Activated T-cell treated with anti-CD3 and anti-CD28 coated beads for 48 hours (primary cell): ENCODE measurements around the gene TAGLN.

ENCODE experiments used
- DNase-seq: peaks from one replicate; pipeline ENCODE4 v3.0.0-alpha.2; 2020; ENCODE audit warnings: low read depth

TAGLN gene

GRCh38 chr11:117214404-117215110, 15.4 kb downstream of the TAGLN start:
- DNase-seq: no peak

GRCh38 chr11:117217141-117218084, 18.2 kb downstream of the TAGLN start:
- no peak for DNase-seq

- DNase-seq: no peak
Measured at GRCh38 chr11:117218133-117218915, 19.2 kb downstream of the TAGLN start.

- DNase-seq: no peak
Measured at GRCh38 chr11:117219001-117219400, 19.8 kb downstream of the TAGLN start.

- DNase-seq: no peak
Measured at GRCh38 chr11:117219455-117219854, 20.3 kb downstream of the TAGLN start.

- DNase-seq: no peak
Measured at GRCh38 chr11:117219995-117220394, 20.8 kb downstream of the TAGLN start.

GRCh38 chr11:117220568-117220967, 21.4 kb downstream of the TAGLN start:
- no peak for DNase-seq

GRCh38 chr11:117220999-117221774, 22.0 kb downstream of the TAGLN start:
- DNase-seq: no peak

GRCh38 chr11:117221775-117222517, 22.8 kb downstream of the TAGLN start:
- no peak for DNase-seq

- no peak for DNase-seq
Measured at GRCh38 chr11:117222991-117223740, 24.0 kb downstream of the TAGLN start.

- DNase-seq: no peak
Measured at GRCh38 chr11:117223741-117224689, 24.8 kb downstream of the TAGLN start.

- DNase-seq: no peak
Measured at GRCh38 chr11:117225553-117226170, 26.5 kb downstream of the TAGLN start.

GRCh38 chr11:117226388-117227385, 27.5 kb downstream of the TAGLN start:
- DNase-seq: no peak

GRCh38 chr11:117228091-117228490, 28.9 kb downstream of the TAGLN start:
- DNase-seq: no peak

- DNase-seq: no peak
Measured at GRCh38 chr11:117229411-117229810, 30.2 kb downstream of the TAGLN start.

- no peak for DNase-seq
Measured at GRCh38 chr11:117229931-117230285, 30.7 kb downstream of the TAGLN start.

GRCh38 chr11:117230286-117230961, 31.3 kb downstream of the TAGLN start:
- peak; percentile 55 for DNase-seq
